K562 (cell line): ENCODE measurements around the gene GLUL. TPM values are rescaled to one million over a fixed set of nuclear protein-coding genes. Genes with fewer than 3 reads are reported as not detected.

ENCODE experiments used
- ATAC-seq: fragments of 200-7000 bp; cut with Tn5 transposase; 3 replicates; pipeline ENCODE4 v1.9.1; 2020; ENCODE audit warnings: moderate library complexity
- BruUV-seq: library from RNA; stranded (reverse); fragments of 400-500 nt; replicated peaks from 2 replicates; lab custom pipeline; 2021; lab: Mats Ljungman, UMichigan
- CTCF ChIA-PET: fragments of 300-600 bp; formaldehyde crosslinking; extraction: SDS; loops from one replicate; lab custom pipeline; 2021; ENCODE audit warnings: low intra/inter-chr PET ratio; lab: Yijun Ruan, JAX
- POLR2A ChIA-PET: fragments of 300-600, 350-650 bp; sonication (Branson Sonifier 250); formaldehyde crosslinking; extraction: SDS; loops from one replicate; lab custom pipeline; 2021; ENCODE audit warnings: antibody characterized with exemption, inconsistent platforms; lab: Yijun Ruan, JAX
- DNase-seq, 4 experiments: peaks; one replicate each; pipeline versions ENCODE4 v3.0.0 to v3.0.0-alpha.2; 2011 to 2018; ENCODE audit warnings: low spot score in 3 of 4, mixed read lengths in 3 of 4; ENCODE audit errors: extremely low read depth in 1 of 4
- FAIRE-seq: peaks from 2 replicates; lab custom pipeline; 2011; peaks lifted over from hg19 to GRCh38; lab: Jason Lieb, UNC
- H2AFZ ChIP-seq: 2 replicates; pipeline ENCODE4 v1.6.0; 2011; ENCODE audit warnings: low read depth, low read length, control low read depth, inconsistent platforms
- H3K27ac ChIP-seq: fragments of 200-600 bp; 3 replicates; pipeline ENCODE4 v1.8.0; 2011; ENCODE audit warnings: low read depth, mild to moderate bottlenecking, control low read depth, inconsistent platforms, low read length, moderate library complexity, mixed read lengths; ENCODE audit errors: extremely low read depth
- H3K27me3 ChIP-seq, 2 experiments: fragments of 300-600 bp in 1 of 2; 2 replicates in 1 of 2; 3 replicates in 1 of 2; pipeline versions ENCODE4 v1.6.0 to v1.8.0; 2011; ENCODE audit warnings: inconsistent platforms in 2 of 2, low read length in 2 of 2, mild to moderate bottlenecking in 1 of 2, mixed read lengths in 1 of 2, moderate library complexity in 1 of 2; ENCODE audit not compliant: control insufficient read depth in 2 of 2, insufficient read depth in 2 of 2
- H3K36me3 ChIP-seq: fragments of 300-600 bp; 3 replicates; pipeline ENCODE4 v1.8.0; 2011; ENCODE audit warnings: mild to moderate bottlenecking, low read length, inconsistent platforms; ENCODE audit not compliant: control insufficient read depth, insufficient read depth
- H3K4me1 ChIP-seq, 2 experiments: fragments of 200-600 bp in 1 of 2; replicated peaks in 1 of 2; 2 replicates in 1 of 2; 3 replicates in 1 of 2; pipeline versions ENCODE4 v1.5.1 to v1.8.0; 2011; ENCODE audit warnings: inconsistent platforms in 2 of 2, low read length in 2 of 2, mild to moderate bottlenecking in 1 of 2, mixed read lengths in 1 of 2, moderate library complexity in 1 of 2; ENCODE audit not compliant: control insufficient read depth in 2 of 2, insufficient read depth in 2 of 2
- H3K4me2 ChIP-seq: 2 replicates; pipeline ENCODE4 v1.6.1; 2011; ENCODE audit warnings: low read length, control low read depth, inconsistent platforms, mixed read lengths; ENCODE audit not compliant: insufficient read depth
- H3K4me3 ChIP-seq: fragments of 200-600 bp; sonication (generic), shearing (Covaris generic); 2 replicates; pipeline ENCODE4 v1.5.1; 2016; ENCODE audit warnings: control low read depth, inconsistent platforms
- H3K79me2 ChIP-seq: fragments of 200-600 bp; 3 replicates; pipeline ENCODE4 v1.8.0; 2011; ENCODE audit warnings: low read length, inconsistent platforms; ENCODE audit not compliant: control insufficient read depth, insufficient read depth
- H3K9ac ChIP-seq, 2 experiments: 2 replicates each; pipeline versions ENCODE4 v1.6.0 to v1.6.1; 2011; ENCODE audit warnings: low read depth in 2 of 2, low read length in 2 of 2, control low read depth in 1 of 2, inconsistent platforms in 1 of 2, mild to moderate bottlenecking in 1 of 2, mixed read lengths in 1 of 2; ENCODE audit not compliant: insufficient read depth in 1 of 2
- H3K9me1 ChIP-seq: one replicate; pipeline ENCODE4 v1.6.0; 2011; ENCODE audit warnings: inconsistent platforms, mild to moderate bottlenecking, low read length, moderate library complexity; ENCODE audit not compliant: control insufficient read depth, insufficient read depth
- H3K9me3 ChIP-seq: replicated peaks from 2 replicates; pipeline ENCODE4 v1.5.1; 2011; ENCODE audit warnings: low read depth, low read length, inconsistent platforms; ENCODE audit not compliant: control insufficient read depth, insufficient read depth
- H4K20me1 ChIP-seq: replicated peaks from 2 replicates; pipeline ENCODE4 v1.6.1; 2011; ENCODE audit warnings: low read length, inconsistent platforms, mixed read lengths; ENCODE audit not compliant: control insufficient read depth, insufficient read depth
- CCNT2 ChIP-seq: IDR thresholded peaks from 2 replicates; pipeline ENCODE4 v1.6.1; 2011; ENCODE audit warnings: borderline replicate concordance, low read depth, mild to moderate bottlenecking, moderate library complexity, mixed read lengths, low read length; ENCODE audit not compliant: insufficient read length; ENCODE audit errors: extremely low read depth
- DPF2 ChIP-seq: fragments of 450-650 bp; IDR thresholded peaks from 2 replicates; pipeline ENCODE4 v1.6.1; 2016
- HMGN3 ChIP-seq: IDR thresholded peaks from 2 replicates; pipeline ENCODE4 v1.6.1; 2011; ENCODE audit warnings: borderline replicate concordance, low read depth, mild to moderate bottlenecking, mixed read lengths, low read length; ENCODE audit not compliant: insufficient read length; ENCODE audit errors: extremely low read depth
- RERE ChIP-seq: sonication (generic); formaldehyde crosslinking; IDR thresholded peaks from 2 replicates; pipeline ENCODE4 v1.8.0; 2023; ENCODE audit warnings: missing genetic modification reagents, mild to moderate bottlenecking, borderline replicate concordance
- RUNX1 ChIP-seq: sonication (generic); IDR thresholded peaks from 2 replicates; pipeline ENCODE4 v1.6.1; 2016; ENCODE audit warnings: antibody characterized with exemption, low read depth
- SETDB1 ChIP-seq: IDR thresholded peaks from one replicate; pipeline ENCODE4 v1.6.1; 2012; ENCODE audit warnings: low read length, control low read depth, inconsistent platforms
- SMARCE1 ChIP-seq: fragments of 450-650 bp; IDR thresholded peaks from 2 replicates; pipeline ENCODE4 v1.7.1; 2016; ENCODE audit warnings: mild to moderate bottlenecking
- ZBED1 ChIP-seq: IDR thresholded peaks from 2 replicates; pipeline ENCODE4 v1.6.1; 2014
- ZNF318 ChIP-seq, 2 experiments: fragments of 450-650 bp; IDR thresholded peaks; 2 replicates each; pipeline ENCODE4 v1.6.1; 2016; ENCODE audit warnings: mild to moderate bottlenecking in 2 of 2, borderline replicate concordance in 1 of 2, low read depth in 1 of 2, moderate library complexity in 1 of 2
- WGBS: fragments of 100-300 bp; shearing (Covaris generic); methylation state at CpG from one replicate; pipeline ENCODE4 v1.1.6; 2016; ENCODE audit warnings: low coverage, mixed read lengths; ENCODE audit not compliant: insufficient coverage; ENCODE audit errors: missing lambda C conversion rate; 5-methylcytosine and 5-hydroxymethylcytosine counted together
- in situ Hi-C: fragments of 300-500 bp; cut with MboI; formaldehyde crosslinking; loops from 4 replicates; pipeline ENCODE4 v1.15.0; 2018; ENCODE audit warnings: inconsistent platforms, mixed read lengths
- intact Hi-C: fragments of 100-400 bp; cut with micrococcal nuclease; formaldehyde crosslinking; loops from 2 replicates; pipeline ENCODE4 v1.14.2; 2022
- polyA plus RNA-seq, 8 experiments: library from polyadenylated mRNA; depleted of rRNA in 4 of 8; stranded (reverse) in 5 of 8; unstranded in 3 of 8; fragments of >200 nt; fragmentation: Nextera tagmentation in 2 of 8; fragmentation: Illumina TruSeq in 1 of 8; extraction: Ambion mirVana in 2 of 8; extraction: Trizol in 1 of 8; gene quantifications; 2 replicates each; pipeline versions ENCODE4 v1.2.1 to v1.2.3, GENCODE V29; 2011 to 2014; ENCODE audit warnings: inconsistent platforms in 1 of 8, missing spikeins in 1 of 8
- total RNA-seq, 7 experiments: library from RNA; depleted of rRNA in 6 of 7; stranded (reverse); fragments of >200 nt in 6 of 7; fragmentation: Illumina TruSeq in 2 of 7; extraction: Trizol in 2 of 7; gene quantifications; 2 replicates each; pipeline versions ENCODE4 v1.2.1 to v1.2.3, GENCODE V29; 2011 to 2021; ENCODE audit warnings: low replicate concordance in 1 of 7

Gene GLUL
- total and polyA plus RNA-seq, 9 of the 15 experiments (the other 6 are each of a cell fraction or from before 2014, with no cell fraction given): 1,088 to 4,222 (median 1,338) TPM

GRCh38 chr1:182368358-182368757 is 23.2 kb downstream of the GLUL start:
- Histone ChIP-seq H3K79me2 (no peaks in the 10 kb centered on the region), H3K9ac (no peak overlapping the region), H3K4me3 (no peak overlapping the region), H2AFZ (peak overlapping the region; percentile 85), H3K4me2 (peak overlapping the region; percentile 21; the same call in 1 of the 2 replicates), H4K20me1 (no peaks in the 10 kb centered on the region), H3K36me3 (no peaks in the 10 kb centered on the region), H3K27me3 (no peaks in the 10 kb centered on the region), H3K27ac (no peak overlapping the region; the same call in 2 of the 3 replicates), H3K9me1 (no peaks in the 10 kb centered on the region), H3K9me3 (no peaks in the 10 kb centered on the region), H3K4me1 (peaks cover 3 to 8% of the 10 kb centered on the region in 2 experiments; a peak in 4 of 5 replicates)
- ChIA-PET POLR2A (interaction anchor here (0.7 to 2.1 kb wide), 7 partner anchors 8 to 22 kb away, joined by 3 to 7 read pairs (median 4); no protein-coding TSS in a partner anchor), CTCF (no interaction called here)
- in situ Hi-C loops (no loop called here), intact Hi-C loops (no loop called here)
- WGBS: 45% methylated on average over 4 of the region's 4 CpGs
- no peak for DNase-seq
- ATAC-seq: peak; percentile 15; the same call in 1 of the 3 replicates
- no TSS peak for BruUV-seq
- FAIRE-seq: no peak
- no peak for TF ChIP-seq RUNX1
- no peak for TF ChIP-seq RERE (CRISPR knock-in tag)
- TF ChIP-seq ZBED1: no peak
- TF ChIP-seq HMGN3: no peak
- no peak for TF ChIP-seq ZNF318 (IDR thresholded peaks at IDR 0.05; ENCODE audit: borderline replicate concordance in 1 of 2, low read depth in 1 of 2)
- TF ChIP-seq CCNT2: no peak
- TF ChIP-seq DPF2: no peak
- no peak for TF ChIP-seq SMARCE1
- TF ChIP-seq SETDB1: no peak
